Chondrocyte (in vitro differentiated cells): Measurements from ENCODE around the gene TFF2. TPM values are rescaled to one million over a fixed set of nuclear protein-coding genes. Genes with fewer than 3 reads are reported as not detected.
A peak's percentile ranks its signal among the peaks of the same experiment; 100 is the strongest.

ENCODE experiments used
- DNase-seq: peaks from one replicate; pipeline ENCODE4 v3.0.0; 2021; ENCODE audit warnings: mixed read lengths, low spot score
- H3K27ac Mint-ChIP-seq: one replicate; pipeline ENCODE4 v1.8.0; 2021; ENCODE audit warnings: mild to moderate bottlenecking, moderate library complexity, mixed read lengths; ENCODE audit not compliant: unreplicated experiment
- H3K27me3 Mint-ChIP-seq: 2 replicates; pipeline ENCODE4 v1.8.0; 2021; ENCODE audit warnings: low read depth, mixed read lengths
- H3K36me3 Mint-ChIP-seq: 2 replicates; pipeline ENCODE4 v1.8.0; 2021; ENCODE audit warnings: low read depth, mixed read lengths
- H3K4me1 Mint-ChIP-seq: 2 replicates; pipeline ENCODE4 v1.8.0; 2021; ENCODE audit warnings: low read depth, mild to moderate bottlenecking, mixed read lengths
- H3K4me3 Mint-ChIP-seq: one replicate; pipeline ENCODE4 v1.8.0; 2021; ENCODE audit warnings: mild to moderate bottlenecking, moderate library complexity, mixed read lengths; ENCODE audit not compliant: unreplicated experiment
- H3K9me3 Mint-ChIP-seq: 2 replicates; pipeline ENCODE4 v1.8.0; 2021; ENCODE audit warnings: low read depth, mixed read lengths
- CTCF ChIP-seq: fragments of 200-600 bp; sonication (generic); IDR thresholded peaks from 2 replicates; pipeline ENCODE4 v1.5.0; 2021; ENCODE audit warnings: antibody characterized with exemption, mild to moderate bottlenecking, moderate library complexity
- total RNA-seq: library from RNA; stranded (reverse); gene quantifications from 3 replicates; pipeline ENCODE4 v1.2.1, GENCODE V29; 2021

TFF2 gene
- total RNA-seq, 1 donor from 2014 or later = not detected

GRCh38 chr21:42301371-42302075 lies 49.3 kb downstream of the TFF2 start:
- Mint-ChIP-seq H3K9me3 (no peaks in the 10 kb centered on the region), H3K4me3 (no peak overlapping the region), H3K27me3 (peaks cover 33% of the 10 kb centered on the region), H3K27ac (no peak overlapping the region), H3K4me1 (no peaks in the 10 kb centered on the region), H3K36me3 (no peaks in the 10 kb centered on the region)
- DNase-seq = peak; percentile 61
- TF ChIP-seq CTCF = no peak

DNA sequence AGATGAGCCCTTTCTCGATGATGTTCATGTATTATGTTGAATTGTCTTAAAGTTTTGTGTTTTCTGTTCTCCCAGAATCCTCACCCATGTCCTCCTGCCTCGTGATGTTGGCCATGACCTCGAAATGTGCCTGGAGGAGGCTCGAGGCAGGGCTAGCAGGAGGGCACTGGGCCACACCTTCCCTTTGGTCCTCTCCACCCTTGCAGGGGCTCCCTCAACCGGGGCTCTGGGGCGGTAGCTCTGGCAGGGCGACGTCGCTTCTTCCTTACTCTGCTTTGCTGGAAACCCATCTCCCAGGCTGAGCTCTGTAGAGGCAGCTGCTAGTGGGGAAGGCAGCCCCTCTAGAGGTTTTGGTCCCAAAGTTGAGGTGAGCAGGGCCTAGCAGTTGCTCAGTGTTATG lies 49.8 kb downstream of the TFF2 start:
- no peak for DNase-seq
- H3K4me3 Mint-ChIP-seq = no peak overlapping the region
- H3K36me3 Mint-ChIP-seq = no peaks in the 10 kb centered on the region
- no peak for TF ChIP-seq CTCF
- H3K27ac Mint-ChIP-seq = no peak overlapping the region
- H3K4me1 Mint-ChIP-seq = no peaks in the 10 kb centered on the region
- peaks cover 38% of the 10 kb centered on the region for H3K27me3 Mint-ChIP-seq
- H3K9me3 Mint-ChIP-seq = no peaks in the 10 kb centered on the region

DNA sequence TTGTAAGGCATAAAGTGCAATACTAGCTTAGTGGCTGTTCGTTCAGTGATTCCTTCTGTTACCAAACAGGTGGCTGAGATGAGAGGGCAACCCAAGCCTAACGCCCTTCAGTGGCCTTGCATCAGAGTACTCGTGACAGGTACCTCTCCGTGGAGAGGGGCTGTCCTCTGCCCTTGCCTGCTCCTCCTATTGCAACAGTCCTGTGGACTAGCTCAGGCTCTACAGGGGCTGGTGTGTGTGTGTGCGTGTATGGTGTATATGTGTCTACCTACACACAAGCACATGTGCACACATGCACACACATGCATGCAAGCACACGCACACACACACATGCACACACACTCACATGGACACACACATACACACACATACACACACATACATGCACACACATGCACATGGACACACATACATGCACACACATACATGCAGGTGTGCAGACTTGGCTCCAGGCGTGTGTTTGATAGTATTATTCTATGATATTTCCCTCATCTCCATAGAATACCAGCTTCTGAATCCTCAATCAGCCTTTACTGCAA lies 50.7 kb downstream of the TFF2 start:
- Mint-ChIP-seq H3K9me3 (no peaks in the 10 kb centered on the region), H3K36me3 (no peaks in the 10 kb centered on the region), H3K27ac (no peak overlapping the region), H3K4me1 (no peaks in the 10 kb centered on the region), H3K27me3 (peaks cover 45% of the 10 kb centered on the region), H3K4me3 (no peak overlapping the region)
- DNase-seq = no peak
- no peak for TF ChIP-seq CTCF

DNA sequence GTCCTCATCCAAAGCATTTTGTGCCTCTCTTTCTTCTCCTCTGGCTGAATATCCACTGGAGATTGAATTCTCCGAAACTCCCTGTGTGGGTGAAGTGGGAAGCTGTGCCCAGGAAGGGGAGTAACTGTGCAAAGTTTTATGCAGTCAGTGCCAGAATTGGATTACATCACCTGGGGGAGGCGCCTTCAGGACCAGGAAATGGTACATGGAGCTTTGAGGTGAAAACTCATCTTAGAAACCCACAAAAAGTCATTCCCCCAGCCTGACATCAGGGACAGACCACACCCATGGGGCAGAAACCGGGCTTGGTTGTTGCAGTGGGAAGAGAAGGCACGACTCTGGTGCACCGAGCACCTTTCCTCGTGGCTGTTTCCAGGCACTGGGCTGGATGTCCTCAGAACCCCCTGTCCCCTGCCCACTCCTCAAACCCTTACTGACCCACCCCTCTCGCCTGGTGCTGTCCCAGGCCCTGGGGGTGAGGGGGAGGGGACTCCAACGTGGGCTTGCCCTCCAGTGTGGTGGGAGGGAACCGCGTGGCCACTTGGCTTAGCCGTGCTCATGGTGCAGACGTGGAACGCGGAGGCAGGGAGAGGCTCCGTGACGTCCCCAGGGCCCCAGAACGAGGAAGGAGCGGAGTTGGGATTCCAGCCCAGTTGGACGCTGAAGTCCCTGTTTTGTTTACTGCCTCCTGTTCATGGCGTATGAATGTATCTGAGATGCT lies 51.3 kb downstream of the TFF2 start:
- no peaks in the 10 kb centered on the region for H3K36me3 Mint-ChIP-seq
- H3K27ac Mint-ChIP-seq = no peak overlapping the region
- no peak for TF ChIP-seq CTCF
- H3K9me3 Mint-ChIP-seq = no peaks in the 10 kb centered on the region
- H3K4me3 Mint-ChIP-seq = no peak overlapping the region
- no peak for DNase-seq
- H3K4me1 Mint-ChIP-seq = no peaks in the 10 kb centered on the region
- peaks cover 47% of the 10 kb centered on the region for H3K27me3 Mint-ChIP-seq

- H3K27ac Mint-ChIP-seq = no peak overlapping the region
- H3K36me3 Mint-ChIP-seq = no peaks in the 10 kb centered on the region
- no peak for DNase-seq
- peaks cover 42% of the 10 kb centered on the region for H3K27me3 Mint-ChIP-seq
- H3K9me3 Mint-ChIP-seq = no peaks in the 10 kb centered on the region
- H3K4me1 Mint-ChIP-seq = no peaks in the 10 kb centered on the region
- no peak for TF ChIP-seq CTCF
- no peak overlapping the region for H3K4me3 Mint-ChIP-seq
Measured at GRCh38 chr21:42298657-42299056, 52.1 kb downstream of the TFF2 start.
